COLO829 (cell line): ENCODE measurements around the gene ADGRL3.
"Not testable (repeated sequence)": the region's sequence is repeated elsewhere in the genome, so short reads cannot be mapped to it uniquely, and the experiment has no call there.

Experiments used
- DNase-seq: peaks from one replicate; pipeline ENCODE4 v3.0.0; 2012; ENCODE audit warnings: low spot score

ADGRL3 gene

DNA sequence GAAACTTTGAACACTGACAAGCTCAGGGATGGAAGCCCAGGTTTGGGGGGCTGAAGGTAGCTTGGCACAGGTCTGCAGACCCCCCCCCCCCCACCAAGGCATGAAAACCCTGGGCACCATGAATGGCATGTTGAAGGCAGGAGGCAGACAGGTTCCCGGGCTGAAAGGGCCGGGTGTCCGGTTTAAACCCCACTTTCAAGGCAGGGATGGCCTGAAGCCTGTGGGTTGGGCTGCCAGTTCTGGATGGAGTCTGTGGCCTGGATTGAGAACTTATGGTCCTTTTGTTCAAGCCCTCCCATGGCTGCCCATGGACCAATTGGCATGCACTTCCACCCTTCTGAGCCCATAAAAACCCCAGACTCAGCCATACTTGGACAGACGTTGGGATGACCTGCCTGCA, 616.9 kb downstream of the ADGRL3 start:
- DNase-seq = no peak

DNA sequence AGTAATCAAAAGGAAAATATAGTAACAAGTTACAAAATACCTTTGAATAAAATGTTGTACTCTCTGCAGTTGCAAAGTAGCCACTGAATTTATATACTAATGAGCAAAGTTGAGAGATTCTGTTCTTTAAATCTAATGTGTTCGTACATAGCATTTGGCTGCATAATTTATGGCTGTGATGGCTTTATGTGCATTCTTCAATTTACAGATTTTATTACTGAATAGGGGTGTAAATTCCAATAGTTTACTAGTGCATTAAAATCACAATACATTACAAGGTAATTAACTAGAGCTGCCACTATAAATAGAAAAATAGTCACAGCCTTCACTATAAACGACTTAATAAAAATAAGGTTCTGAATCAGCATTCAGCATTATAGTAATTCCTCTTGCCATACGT, 620.0 kb downstream of the ADGRL3 start:
- no peak for DNase-seq

DNA sequence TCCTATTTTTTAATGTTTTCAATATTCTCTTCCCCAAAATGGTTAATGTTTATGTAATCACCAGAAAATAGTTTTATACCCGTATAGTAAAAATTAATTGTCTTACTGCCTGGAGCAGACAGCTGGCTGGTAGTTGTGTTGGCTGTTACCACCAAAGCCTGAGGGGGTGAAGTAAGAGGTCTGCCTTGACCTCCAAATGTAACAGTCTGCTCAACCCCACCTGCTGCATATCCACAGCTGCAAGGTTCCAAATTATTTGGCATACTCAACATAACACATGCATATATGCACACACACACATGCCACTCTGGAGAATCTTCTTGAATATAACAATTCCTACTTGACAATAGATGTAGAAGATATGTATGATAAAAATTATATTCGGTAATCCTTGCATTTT, 624.3 kb downstream of the ADGRL3 start:
- DNase-seq = no peak

DNA sequence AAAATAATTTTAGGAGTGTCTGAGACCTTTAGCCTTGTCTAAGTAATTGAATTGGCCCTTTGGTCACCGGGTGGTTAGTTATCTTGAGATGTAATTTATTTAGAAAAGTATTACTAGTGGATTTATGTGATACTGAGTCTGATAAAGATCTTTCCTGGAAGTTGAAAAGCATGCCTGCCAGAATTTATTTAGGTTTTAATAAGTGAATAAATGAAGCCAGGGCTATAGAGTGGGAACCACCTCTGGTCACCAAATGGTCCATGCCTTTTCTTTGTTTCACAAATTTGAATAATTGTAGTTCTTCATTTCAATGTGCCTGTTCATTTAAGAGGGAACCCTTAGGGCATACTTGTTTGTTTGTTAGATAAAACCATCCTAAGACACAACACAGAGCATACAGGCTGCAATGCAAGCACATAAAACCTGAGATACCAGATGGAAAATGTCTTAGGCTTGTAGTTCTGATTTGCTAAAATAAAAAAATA, 627.8 kb downstream of the ADGRL3 start:
- DNase-seq = no peak

DNA sequence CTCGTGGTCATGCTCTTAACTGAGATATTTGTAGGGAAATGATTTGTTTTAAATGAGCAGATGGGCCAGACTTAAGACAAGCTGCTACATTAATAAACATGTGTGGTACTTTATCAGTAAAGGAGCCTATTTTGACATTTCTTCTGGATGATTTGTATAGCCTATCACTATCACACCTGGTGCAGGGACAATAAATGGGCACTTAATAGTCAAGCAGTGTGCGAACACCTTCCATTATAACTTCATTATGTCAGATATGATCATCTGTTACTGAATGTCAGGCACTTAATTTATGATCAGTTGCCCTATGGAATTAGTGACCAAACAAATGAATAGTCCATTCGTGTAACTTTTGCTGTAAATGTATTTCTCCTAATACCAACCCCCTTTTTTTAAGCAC, 628.8 kb downstream of the ADGRL3 start:
- no peak for DNase-seq

DNA sequence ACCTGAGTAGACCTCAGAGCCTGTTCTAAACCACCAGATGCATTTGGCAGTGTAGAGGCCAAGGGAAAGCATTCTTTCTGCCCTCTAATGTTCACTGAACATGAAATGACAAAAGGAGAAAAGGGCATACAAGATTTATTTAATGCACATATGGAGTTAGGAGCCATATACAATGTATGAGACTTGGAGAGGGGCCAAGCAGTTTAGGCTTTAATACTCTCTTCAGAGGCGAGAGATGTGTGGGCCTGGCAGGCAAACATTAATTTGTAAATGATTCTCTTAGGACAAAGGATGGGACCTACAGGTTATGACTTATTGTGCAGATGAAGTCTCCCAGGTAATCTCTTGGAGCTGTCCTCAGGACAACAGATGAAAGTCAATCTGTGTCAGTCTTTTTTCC, 631.9 kb downstream of the ADGRL3 start:
- no peak for DNase-seq

GRCh38 chr4:61837395-61837794, 637.3 kb downstream of the ADGRL3 start:
- DNase-seq = no peak

DNA sequence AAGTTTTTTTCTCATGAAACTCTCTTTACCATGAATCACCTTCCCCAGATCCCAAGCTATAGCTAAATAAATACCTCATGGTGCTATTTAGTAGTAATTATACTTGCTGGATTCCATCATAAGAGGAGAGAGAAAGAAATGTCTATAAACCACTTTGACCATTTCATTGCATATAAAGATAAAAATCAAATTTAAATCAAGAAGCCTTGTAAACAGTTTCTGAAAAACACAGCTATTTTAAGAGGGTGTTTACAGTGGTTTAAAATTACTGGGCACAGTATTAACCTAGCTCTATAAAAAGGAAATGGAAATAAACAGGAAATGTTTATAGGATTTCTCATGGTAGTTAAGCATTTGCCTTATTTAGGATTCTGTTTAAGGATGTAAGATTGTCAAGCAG, 637.9 kb downstream of the ADGRL3 start:
- DNase-seq = no peak

- DNase-seq = no peak
Observed at GRCh38 chr4:61841714-61842113, 641.6 kb downstream of the ADGRL3 start.

DNA sequence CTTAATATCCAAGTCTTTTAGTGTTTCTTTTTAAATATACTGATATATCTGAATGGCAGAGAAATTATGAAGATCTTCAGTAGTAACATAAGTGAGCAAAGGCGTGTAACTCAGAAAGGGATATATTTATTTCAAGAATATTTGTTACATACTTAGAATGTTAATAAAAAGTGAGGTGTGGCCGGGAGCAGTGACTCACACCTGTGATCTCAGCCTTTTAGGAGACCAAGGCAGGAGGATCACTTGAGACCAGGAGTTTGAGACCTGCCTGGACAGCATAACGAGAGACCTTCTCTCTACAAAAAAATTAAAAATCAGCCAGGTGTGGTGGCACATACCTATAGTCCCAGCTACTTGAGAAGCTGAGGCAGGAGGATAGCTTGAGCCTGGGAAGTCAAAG, 651.0 kb downstream of the ADGRL3 start:
- DNase-seq = no peak

DNA sequence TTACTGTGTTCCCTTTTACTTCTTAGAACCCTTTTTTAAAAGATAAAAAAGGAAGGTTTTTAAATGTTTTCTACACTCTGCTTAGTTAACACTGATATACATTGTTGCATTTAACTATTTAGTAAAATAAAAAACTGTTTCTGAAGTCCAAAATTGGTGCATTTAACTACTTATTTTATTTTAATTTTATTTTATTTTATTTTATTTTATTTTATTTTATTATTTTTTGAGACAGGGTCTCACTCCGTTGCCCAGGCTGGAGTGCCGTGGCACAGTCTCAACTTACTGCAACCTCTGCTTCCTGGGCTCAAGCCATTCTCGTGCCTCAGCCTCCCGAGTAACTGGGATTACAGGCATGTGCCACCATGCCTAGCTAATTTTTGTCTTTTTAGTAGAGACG, 652.0 kb downstream of the ADGRL3 start:
- DNase-seq = not testable (repeated sequence)

DNA sequence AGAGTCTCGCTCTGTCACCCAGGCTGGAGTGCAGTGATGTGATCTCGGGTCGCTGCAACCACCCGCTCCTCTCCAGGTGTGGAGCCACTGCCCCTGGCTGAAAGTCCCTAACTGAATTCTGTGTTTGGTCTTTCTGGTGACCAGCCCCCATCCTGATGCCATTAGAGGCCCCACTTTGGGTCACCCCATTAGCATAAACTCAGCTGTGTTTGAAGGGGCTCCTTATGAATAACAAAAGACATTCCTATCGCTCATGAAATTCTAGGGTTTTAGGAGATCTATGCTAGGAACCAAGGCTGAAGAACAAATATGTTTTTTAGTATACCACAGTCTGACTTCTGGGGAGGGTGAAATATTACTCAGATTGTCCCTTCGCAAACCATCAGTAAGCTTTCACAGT, 652.9 kb downstream of the ADGRL3 start:
- DNase-seq = no peak

GRCh38 chr4:61860376-61860775, 660.2 kb downstream of the ADGRL3 start:
- DNase-seq = no peak

DNA sequence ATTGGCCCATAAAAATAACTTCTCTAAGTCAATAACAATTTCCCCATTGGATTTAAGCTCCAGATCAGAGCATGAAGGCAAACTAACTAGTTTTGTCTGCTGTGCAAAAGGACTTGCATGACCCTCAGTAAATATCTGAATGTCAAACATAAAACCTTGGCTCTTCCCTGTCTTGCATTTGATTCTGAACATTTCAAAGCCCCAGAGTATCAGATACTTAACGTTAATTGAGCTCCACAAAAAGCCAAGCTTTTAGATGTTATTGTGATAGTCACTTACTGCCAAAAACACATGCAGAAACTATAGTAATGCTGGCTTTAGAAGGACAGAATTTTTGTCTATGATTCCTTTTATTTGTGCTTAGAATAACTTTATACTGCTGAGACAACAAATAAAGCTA, 664.2 kb downstream of the ADGRL3 start:
- DNase-seq = no peak

- no peak for DNase-seq
Observed at GRCh38 chr4:61866378-61867030, 666.4 kb downstream of the ADGRL3 start.

GRCh38 chr4:61872983-61873382, 672.9 kb downstream of the ADGRL3 start:
- no peak for DNase-seq

- DNase-seq = no peak
Observed at GRCh38 chr4:61877266-61877665, 677.1 kb downstream of the ADGRL3 start.

DNA sequence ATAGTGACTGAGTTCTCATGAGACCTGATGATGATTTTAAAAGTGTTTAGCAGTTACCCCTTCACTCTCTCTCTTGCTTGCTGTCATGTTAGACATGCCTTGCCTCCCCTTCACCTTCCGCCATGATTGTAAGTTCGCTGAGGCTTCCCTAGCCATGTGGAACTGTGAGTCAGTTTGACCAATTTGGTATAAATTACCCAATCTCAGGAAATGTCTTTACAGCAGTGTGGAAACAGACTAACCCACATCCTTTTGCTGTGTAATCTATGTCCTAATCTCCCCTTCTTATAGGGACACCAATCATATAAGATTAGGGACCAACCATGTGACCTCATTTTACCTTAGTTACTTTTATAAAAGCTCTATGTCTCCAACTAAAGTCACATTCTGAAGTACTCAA, 677.8 kb downstream of the ADGRL3 start:
- no peak for DNase-seq

- DNase-seq = no peak
Observed at GRCh38 chr4:61882381-61882780, 682.3 kb downstream of the ADGRL3 start.

GRCh38 chr4:61886131-61886530, 686.0 kb downstream of the ADGRL3 start:
- no peak for DNase-seq

- peak; percentile 19 for DNase-seq
Observed at GRCh38 chr4:61889117-61889516, 689.0 kb downstream of the ADGRL3 start.

- no peak for DNase-seq
Observed at GRCh38 chr4:61890321-61890720, 690.2 kb downstream of the ADGRL3 start.

- no peak for DNase-seq
Observed at GRCh38 chr4:61891953-61892352, 691.8 kb downstream of the ADGRL3 start.

DNA sequence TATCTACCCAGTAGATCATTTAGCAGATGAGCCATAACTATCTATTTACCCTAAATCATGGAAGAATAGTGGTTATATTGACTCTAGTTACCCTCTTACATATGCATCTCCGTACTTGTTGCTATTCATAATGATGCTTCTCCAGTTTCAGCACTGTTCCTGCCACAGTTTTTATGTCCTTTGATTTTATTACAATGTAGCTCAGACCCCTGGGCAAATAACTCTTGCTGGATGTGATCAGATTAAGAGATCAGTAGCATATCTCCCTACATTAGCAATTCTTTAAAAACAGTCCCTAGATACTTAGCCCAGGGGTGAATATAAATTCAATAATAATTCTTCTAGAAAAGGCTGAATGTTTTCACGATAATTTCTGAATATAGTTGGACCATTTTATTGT, 696.5 kb downstream of the ADGRL3 start:
- DNase-seq = no peak

- no peak for DNase-seq
Observed at GRCh38 chr4:61909031-61909430, 708.9 kb downstream of the ADGRL3 start.
